ENCODE data around the gene BCL11B.

Gene BCL11B

DNA sequence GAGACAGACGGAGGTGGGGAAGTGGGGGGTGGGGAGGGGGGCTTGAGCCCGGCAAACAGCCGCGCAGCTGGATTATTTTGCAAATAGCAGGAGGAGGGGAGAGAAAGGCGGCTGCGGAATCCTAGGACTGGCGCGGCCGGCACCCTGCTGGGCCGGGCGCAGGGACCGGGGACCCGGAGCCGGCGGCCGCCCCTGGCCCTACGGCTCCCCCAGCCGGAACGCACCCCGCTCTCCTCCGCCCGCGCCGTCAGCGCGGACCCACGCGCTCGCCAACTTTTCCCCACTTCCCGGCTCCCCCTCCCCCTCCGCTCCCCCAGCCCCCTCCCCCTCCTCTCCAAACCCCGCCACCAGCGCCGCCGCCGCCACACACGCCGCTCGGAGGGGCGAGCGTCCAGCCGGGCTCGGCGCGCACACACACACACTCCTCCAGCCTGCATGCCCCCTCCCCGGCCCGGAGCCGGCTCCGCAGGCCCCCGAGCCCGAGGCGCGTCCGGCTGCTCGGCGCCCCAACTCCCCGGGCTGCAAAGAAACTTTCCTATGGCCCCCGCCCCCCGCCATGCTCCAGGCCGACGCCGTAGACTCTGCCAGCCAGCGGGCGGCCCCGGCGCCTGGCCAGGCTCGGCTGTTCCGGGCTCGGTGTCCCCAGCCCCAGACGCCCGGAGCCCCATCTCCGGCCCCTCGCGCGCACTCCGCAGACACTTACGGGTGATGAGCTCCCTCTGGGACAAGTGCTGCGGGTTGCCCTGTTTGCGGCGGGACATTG is 1.4 kb downstream of the BCL11B start:
- Mint-ChIP-seq H3K27me3 (no peaks in the 10 kb centered on the region), H3K9me3 (no peaks in the 10 kb centered on the region), H3K4me1 (peaks cover 60% of the 10 kb centered on the region), H3K36me3 (ENCODE audit: insufficient read depth) (peaks cover 52% of the 10 kb centered on the region), H3K27ac (ENCODE audit: low read depth) (peak overlapping the region; percentile 100), H3K4me3 (peak overlapping the region; percentile 99)
- DNase-seq (ENCODE audit: low spot score in 2 of 2) (no peak), ATAC-seq (replicated peaks; ENCODE audit: extremely low read depth, poor library complexity, severe bottlenecking) (no peak)

DNA sequence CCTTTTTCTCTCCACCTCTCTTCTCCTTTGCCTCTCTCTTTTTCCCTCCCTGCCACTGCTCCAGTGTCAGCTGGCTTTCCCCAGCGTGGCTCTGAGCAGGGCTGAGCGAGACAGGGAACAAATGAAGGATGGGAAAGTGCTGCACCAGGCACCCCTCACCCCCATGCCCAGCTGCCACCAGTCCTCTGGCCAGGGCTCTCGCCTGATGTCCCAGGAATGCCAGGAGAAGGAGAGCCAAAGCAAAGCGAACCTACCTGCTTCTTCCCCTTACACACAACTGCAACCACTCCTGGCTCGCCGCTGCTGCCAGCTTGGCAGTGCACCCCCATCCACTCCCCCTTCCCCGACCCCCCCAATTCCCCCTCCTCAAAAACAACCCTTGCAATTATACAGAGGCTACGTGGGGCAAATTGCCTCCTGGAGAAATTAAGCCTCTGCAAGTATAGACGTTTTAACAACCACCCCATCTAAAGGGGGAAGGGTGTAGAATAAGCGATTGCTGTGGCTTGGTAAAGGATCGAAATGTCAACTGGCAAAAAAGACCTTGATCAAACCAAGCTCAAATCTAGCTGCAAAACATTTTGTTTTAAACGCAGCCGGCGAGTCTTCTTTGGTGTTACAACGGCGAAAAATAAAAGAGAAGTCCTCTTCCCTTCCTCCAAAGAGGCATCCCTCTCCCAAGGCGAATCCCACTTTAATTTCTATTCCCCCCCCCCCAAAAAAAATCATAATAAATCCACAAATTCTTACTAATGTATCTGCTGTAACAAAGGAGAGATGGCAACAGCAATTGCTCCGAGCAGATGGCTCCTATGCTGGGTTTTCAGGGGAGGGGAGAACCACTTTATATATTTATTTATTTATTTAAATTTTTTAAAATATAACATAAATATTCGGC is 2.9 kb downstream of the BCL11B start:
- Mint-ChIP-seq H3K9me3 (no peaks in the 10 kb centered on the region), H3K4me3 (peak overlapping the region; percentile 99), H3K36me3 (ENCODE audit: insufficient read depth) (peaks cover 56% of the 10 kb centered on the region), H3K4me1 (peaks cover 64% of the 10 kb centered on the region), H3K27me3 (no peaks in the 10 kb centered on the region), H3K27ac (ENCODE audit: low read depth) (peak overlapping the region; percentile 100)
- no peak for DNase-seq (ENCODE audit: low spot score in 2 of 2)
- no peak for ATAC-seq (replicated peaks; ENCODE audit: extremely low read depth, poor library complexity, severe bottlenecking)

DNA sequence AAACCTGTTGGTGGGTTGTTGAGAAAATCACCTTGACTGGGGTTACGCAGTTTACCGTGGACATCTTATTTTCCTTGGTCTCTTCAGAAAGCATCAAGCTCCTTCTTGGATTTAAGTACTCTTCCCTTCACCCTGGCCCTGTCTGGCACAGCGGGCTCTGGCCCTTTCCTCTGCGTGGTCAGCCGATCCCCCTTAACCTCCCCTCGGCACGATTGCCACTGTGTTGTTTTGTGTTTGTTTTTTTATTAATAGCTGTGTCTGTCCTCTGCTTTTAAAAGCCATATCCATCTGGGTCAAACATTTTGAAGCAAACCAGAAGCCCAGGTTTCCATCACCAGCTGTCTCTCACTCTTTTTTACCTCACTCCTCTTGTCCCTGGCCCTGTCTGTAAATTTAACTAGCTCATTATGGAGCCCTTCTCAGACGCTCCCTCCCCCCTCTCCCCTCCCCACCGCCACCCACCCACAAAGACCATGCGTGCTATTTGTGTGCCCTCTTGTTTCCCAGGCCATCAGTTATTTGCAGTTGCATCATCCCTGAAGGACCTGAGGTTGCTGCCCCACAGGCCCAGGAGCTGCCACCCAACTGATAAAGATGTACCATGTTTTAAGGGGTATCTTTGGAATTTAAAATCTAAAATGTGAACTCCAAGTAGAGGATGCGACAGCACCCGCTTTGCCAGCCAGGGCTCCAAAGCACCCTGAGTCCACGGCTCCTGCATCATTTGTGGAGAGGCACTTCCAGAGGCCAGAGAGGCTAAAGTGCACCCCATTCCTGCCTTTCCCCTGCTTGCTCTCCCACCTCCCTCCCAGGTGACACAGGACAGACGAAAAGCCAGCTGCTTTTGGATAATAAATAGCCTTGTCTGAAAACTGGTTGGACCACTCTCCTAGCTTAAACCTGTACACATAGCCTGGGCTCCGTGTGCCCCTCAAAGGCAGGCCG is 3.9 kb downstream of the BCL11B start:
- Mint-ChIP-seq H3K9me3 (no peaks in the 10 kb centered on the region), H3K27me3 (no peaks in the 10 kb centered on the region), H3K36me3 (ENCODE audit: insufficient read depth) (peaks cover 65% of the 10 kb centered on the region), H3K4me1 (peaks cover 73% of the 10 kb centered on the region), H3K4me3 (peak overlapping the region; percentile 99), H3K27ac (ENCODE audit: low read depth) (peak overlapping the region; percentile 100)
- no peak for ATAC-seq (replicated peaks; ENCODE audit: extremely low read depth, poor library complexity, severe bottlenecking)
- DNase-seq (ENCODE audit: low spot score in 2 of 2): no peak

DNA sequence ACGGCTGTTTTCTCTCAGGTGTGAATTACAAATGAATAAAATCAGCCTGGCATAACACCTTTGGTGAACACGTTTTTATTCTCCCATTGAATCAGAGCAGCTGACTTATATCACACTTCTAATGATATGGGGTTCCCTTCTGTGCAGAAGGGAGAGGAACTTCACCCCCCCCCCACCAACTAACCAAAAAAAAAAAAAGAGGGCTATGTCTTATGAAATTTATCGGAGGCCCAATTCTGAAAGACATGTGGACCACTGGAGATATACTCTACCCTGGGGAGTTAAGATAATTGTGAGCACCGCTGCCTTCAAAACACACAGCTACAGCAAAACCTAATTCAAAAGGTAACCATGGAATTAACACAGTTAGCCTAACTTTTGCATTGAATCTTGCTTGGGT is 4.6 kb downstream of the BCL11B start:
- no peaks in the 10 kb centered on the region for H3K27me3 Mint-ChIP-seq
- peak overlapping the region; percentile 99 for H3K4me3 Mint-ChIP-seq
- ATAC-seq (replicated peaks; ENCODE audit: extremely low read depth, poor library complexity, severe bottlenecking) (no peak), DNase-seq (ENCODE audit: low spot score in 2 of 2) (no peak)
- H3K4me1 Mint-ChIP-seq: peaks cover 73% of the 10 kb centered on the region
- peak overlapping the region; percentile 100 for H3K27ac Mint-ChIP-seq (ENCODE audit: low read depth)
- H3K36me3 Mint-ChIP-seq (ENCODE audit: insufficient read depth): peaks cover 66% of the 10 kb centered on the region
- H3K9me3 Mint-ChIP-seq: no peaks in the 10 kb centered on the region

GRCh38 chr14:99266181-99267178 is 5.5 kb downstream of the BCL11B start:
- Mint-ChIP-seq H3K4me3 (peak overlapping the region; percentile 99), H3K27ac (ENCODE audit: low read depth) (peak overlapping the region; percentile 100), H3K9me3 (no peaks in the 10 kb centered on the region), H3K27me3 (no peaks in the 10 kb centered on the region), H3K36me3 (ENCODE audit: insufficient read depth) (peaks cover 65% of the 10 kb centered on the region), H3K4me1 (peaks cover 77% of the 10 kb centered on the region)
- ATAC-seq (replicated peaks; ENCODE audit: extremely low read depth, poor library complexity, severe bottlenecking) (peak; percentile 25), DNase-seq (ENCODE audit: low spot score in 2 of 2) (peak; percentile 86)

- DNase-seq (ENCODE audit: low spot score in 2 of 2) (no peak), ATAC-seq (replicated peaks; ENCODE audit: extremely low read depth, poor library complexity, severe bottlenecking) (no peak)
- no peaks in the 10 kb centered on the region for H3K27me3 Mint-ChIP-seq
- peak overlapping the region; percentile 100 for H3K27ac Mint-ChIP-seq (ENCODE audit: low read depth)
- peaks cover 70% of the 10 kb centered on the region for H3K36me3 Mint-ChIP-seq (ENCODE audit: insufficient read depth)
- peak overlapping the region; percentile 99 for H3K4me3 Mint-ChIP-seq
- H3K9me3 Mint-ChIP-seq: no peaks in the 10 kb centered on the region
- H3K4me1 Mint-ChIP-seq: peaks cover 86% of the 10 kb centered on the region
Observed at GRCh38 chr14:99265571-99265970, 6.4 kb downstream of the BCL11B start.

DNA sequence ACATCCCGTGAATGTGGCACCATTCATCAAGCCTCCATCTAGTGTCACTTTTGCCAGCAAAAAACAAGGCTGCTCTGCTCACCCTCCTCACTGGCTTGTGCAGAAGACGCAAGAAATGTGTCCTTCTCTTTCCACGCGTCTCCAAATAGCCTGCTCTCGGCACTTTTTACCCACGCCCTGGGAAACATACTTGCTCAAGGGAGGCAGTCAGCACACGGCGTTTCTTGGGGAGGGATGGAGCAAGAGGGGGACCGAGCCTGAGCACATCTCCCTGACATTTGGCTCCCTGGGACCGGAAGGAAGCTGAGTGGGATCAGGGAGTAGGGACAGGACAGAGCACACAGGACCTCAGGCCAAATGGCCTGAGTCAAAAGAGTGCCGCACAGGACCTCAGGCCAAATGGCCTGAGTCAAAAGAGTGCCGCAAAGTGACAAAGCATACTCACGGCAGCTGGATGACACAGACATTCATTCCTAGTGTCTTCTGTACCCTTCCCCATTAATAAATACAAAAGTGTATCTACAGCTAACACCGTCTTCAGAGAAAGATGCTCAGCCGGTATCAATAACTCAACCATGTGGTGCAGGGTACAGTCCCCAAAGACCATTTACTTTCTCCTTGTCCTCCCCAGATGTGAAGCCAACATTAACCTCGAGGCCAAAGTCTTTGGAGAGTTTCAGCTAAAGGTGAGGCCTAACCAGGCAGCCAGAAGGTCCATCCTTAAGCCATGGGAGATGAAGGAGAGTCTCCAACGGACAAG is 7.1 kb downstream of the BCL11B start:
- H3K27ac Mint-ChIP-seq (ENCODE audit: low read depth): peak overlapping the region; percentile 100
- H3K27me3 Mint-ChIP-seq: no peaks in the 10 kb centered on the region
- H3K9me3 Mint-ChIP-seq: no peaks in the 10 kb centered on the region
- peaks cover 92% of the 10 kb centered on the region for H3K4me1 Mint-ChIP-seq
- peaks cover 71% of the 10 kb centered on the region for H3K36me3 Mint-ChIP-seq (ENCODE audit: insufficient read depth)
- DNase-seq (ENCODE audit: low spot score in 2 of 2) (no peak), ATAC-seq (replicated peaks; ENCODE audit: extremely low read depth, poor library complexity, severe bottlenecking) (no peak)
- peak overlapping the region; percentile 99 for H3K4me3 Mint-ChIP-seq

DNA sequence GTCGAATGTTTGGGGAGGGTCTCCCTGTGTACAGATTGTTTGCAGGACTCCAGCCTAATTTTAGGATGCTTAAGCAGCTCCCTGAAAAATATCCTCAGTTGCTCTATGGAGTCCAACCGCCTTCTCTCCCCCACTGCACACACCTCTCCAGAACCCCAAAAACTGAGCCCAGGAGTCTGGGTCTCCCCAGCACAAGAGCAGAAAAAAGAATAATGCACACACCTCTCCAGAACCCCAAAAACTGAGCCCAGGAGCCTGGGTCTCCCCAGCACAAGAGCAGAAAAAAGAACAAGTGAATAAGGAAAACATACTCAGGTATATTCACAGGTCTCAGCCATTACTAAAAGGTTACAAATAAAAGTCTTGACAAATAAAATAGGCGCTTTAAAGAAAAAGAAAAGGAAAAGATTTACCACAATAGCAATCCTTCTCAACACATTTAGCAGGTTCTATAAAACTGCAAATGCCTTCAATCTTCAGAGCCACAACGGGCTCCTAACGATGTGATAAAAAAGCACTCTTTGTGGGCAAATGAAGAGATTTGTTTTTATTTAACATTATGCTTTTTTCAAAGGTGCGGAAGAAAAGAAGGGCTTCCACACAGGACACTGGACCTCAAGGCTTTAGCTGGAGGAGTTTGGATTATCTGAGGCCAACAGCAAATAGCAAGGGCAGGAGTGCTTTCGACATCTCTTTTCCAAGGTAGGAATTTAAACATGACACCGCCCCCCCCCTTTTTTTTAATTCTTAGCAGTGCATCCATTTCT is 8.2 kb downstream of the BCL11B start:
- DNase-seq (ENCODE audit: low spot score in 2 of 2): no peak
- no peaks in the 10 kb centered on the region for H3K9me3 Mint-ChIP-seq
- peaks cover 97% of the 10 kb centered on the region for H3K4me1 Mint-ChIP-seq
- H3K27ac Mint-ChIP-seq (ENCODE audit: low read depth): peak overlapping the region; percentile 100
- H3K36me3 Mint-ChIP-seq (ENCODE audit: insufficient read depth): peaks cover 75% of the 10 kb centered on the region
- no peaks in the 10 kb centered on the region for H3K27me3 Mint-ChIP-seq
- no peak for ATAC-seq (replicated peaks; ENCODE audit: extremely low read depth, poor library complexity, severe bottlenecking)
- H3K4me3 Mint-ChIP-seq: peak overlapping the region; percentile 99

DNA sequence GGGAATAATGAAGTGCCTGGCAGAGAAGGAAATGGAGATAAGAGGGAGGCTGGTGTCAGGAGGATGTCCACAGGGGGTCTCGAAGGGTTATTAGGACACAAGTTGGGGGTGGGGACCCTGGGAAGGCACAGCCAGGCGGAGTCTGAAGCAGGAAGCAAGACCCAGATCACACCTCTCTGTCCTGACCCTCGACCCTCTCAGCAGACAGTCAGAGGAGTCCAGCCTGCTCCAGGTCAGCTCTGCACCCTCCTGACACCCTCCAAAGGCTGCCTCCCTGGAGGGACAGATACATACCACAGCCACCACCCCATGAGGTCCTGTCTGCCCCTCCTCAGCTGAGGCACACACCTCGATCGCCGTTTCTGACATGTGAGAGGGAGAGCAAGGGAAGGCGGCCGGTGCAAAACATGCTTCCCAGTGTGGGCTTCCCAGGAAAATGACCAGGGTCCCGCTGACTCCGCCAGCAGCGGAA is 9.0 kb downstream of the BCL11B start:
- DNase-seq (ENCODE audit: low spot score in 2 of 2): peak in 1 of 2 donors; percentile 10
- H3K36me3 Mint-ChIP-seq (ENCODE audit: insufficient read depth): peaks cover 75% of the 10 kb centered on the region

More for the DNA sequence above, 9.0 kb downstream of the BCL11B start:
- no peak for ATAC-seq (replicated peaks; ENCODE audit: extremely low read depth, poor library complexity, severe bottlenecking)
- Mint-ChIP-seq H3K4me3 (peak overlapping the region; percentile 99), H3K9me3 (no peaks in the 10 kb centered on the region), H3K4me1 (peaks cover 97% of the 10 kb centered on the region), H3K27me3 (no peaks in the 10 kb centered on the region), H3K27ac (ENCODE audit: low read depth) (peak overlapping the region; percentile 100)

Measured in central memory CD8-positive, alpha-beta T cell (primary cell).